Kidney epithelial cell (primary cell): ENCODE data around the gene MPIG6B. TPM values are rescaled to one million over a fixed set of nuclear protein-coding genes. Genes with fewer than 3 reads are reported as not detected.

Source experiments
- DNase-seq: peaks from one replicate; pipeline ENCODE4 v3.0.0-alpha.2; 2010; ENCODE audit warnings: low read depth
- H3K27me3 ChIP-seq: 2 replicates; pipeline ENCODE4 v1.6.0; 2011; ENCODE audit warnings: low read length; ENCODE audit not compliant: control insufficient read depth, insufficient read depth
- H3K36me3 ChIP-seq: 2 replicates; pipeline ENCODE4 v1.5.1; 2011; ENCODE audit warnings: low read length; ENCODE audit not compliant: control insufficient read depth, insufficient read depth
- H3K4me3 ChIP-seq: 2 replicates; pipeline ENCODE4 v1.5.1; 2011; ENCODE audit warnings: low read depth, mild to moderate bottlenecking, control low read depth, low read length
- CTCF ChIP-seq: IDR thresholded peaks from 2 replicates; pipeline ENCODE4 v1.5.1; 2011; ENCODE audit warnings: mild to moderate bottlenecking, moderate library complexity, low read length, control low read depth, inconsistent platforms; ENCODE audit not compliant: insufficient read depth, poor library complexity, severe bottlenecking
- total RNA-seq: library from RNA; depleted of rRNA; stranded (reverse); fragments of >200 nt; gene quantifications from 2 replicates; pipeline ENCODE4 v1.2.3, GENCODE V29; 2015

Gene MPIG6B
- total RNA-seq, 1 donor from 2014 or later: 0.29 TPM

- no peaks in the 10 kb centered on the region for H3K36me3 ChIP-seq
- no peak within 1 kb of the TSS for H3K4me3 ChIP-seq
- TF ChIP-seq CTCF: no peak
- no peak for DNase-seq
- no peaks in the 10 kb centered on the region for H3K27me3 ChIP-seq
Measured at GRCh38 chr6:31721351-31722020, 1.7 kb upstream of the MPIG6B start, which contains the start of gene LY6G6C. TSS of gene LY6G6C (minus strand) at chr6:31721746. CDS start at chr6:31721679, 67 bp downstream.

- H3K36me3 ChIP-seq: no peaks in the 10 kb centered on the region
- no peak for DNase-seq
- TF ChIP-seq CTCF: no peak
- H3K27me3 ChIP-seq: no peaks in the 10 kb centered on the region
- H3K4me3 ChIP-seq: no peak overlapping the region
Measured at GRCh38 chr6:31722173-31722572, 1.0 kb upstream of the MPIG6B start.

GRCh38 chr6:31723980-31724691 is 963 bp downstream of the MPIG6B start:
- DNase-seq: no peak
- no peak for TF ChIP-seq CTCF

GRCh38 chr6:31725502-31726350 is 2.6 kb downstream of the MPIG6B start:
- Histone ChIP-seq H3K36me3 (no peaks in the 10 kb centered on the region), H3K4me3 (no peak overlapping the region), H3K27me3 (no peaks in the 10 kb centered on the region)
- no peak for DNase-seq
- no peak for TF ChIP-seq CTCF

More at GRCh38 chr6:31723980-31724691, 963 bp downstream of the MPIG6B start:
- Histone ChIP-seq H3K27me3 (no peaks in the 10 kb centered on the region), H3K36me3 (no peaks in the 10 kb centered on the region), H3K4me3 (no peak overlapping the region)

GRCh38 chr6:31727034-31727716 is 4.0 kb downstream of the MPIG6B start:
- H3K4me3 ChIP-seq: no peak overlapping the region
- H3K36me3 ChIP-seq: peaks cover 1% of the 10 kb centered on the region
- DNase-seq: no peak
- H3K27me3 ChIP-seq: no peaks in the 10 kb centered on the region
- no peak for TF ChIP-seq CTCF
